ENCODE measurements around the gene CPSF3. TPM values are rescaled to one million over a fixed set of nuclear protein-coding genes. Genes with fewer than 3 reads are reported as not detected.
A peak's percentile ranks its signal among the peaks of the same experiment; 100 is the strongest.

Gene CPSF3
- total and polyA plus RNA-seq, 2 of the 13 experiments (the other 11 are each of a cell fraction or from before 2014, with no cell fraction given): 19.8 to 93.0 TPM

DNA sequence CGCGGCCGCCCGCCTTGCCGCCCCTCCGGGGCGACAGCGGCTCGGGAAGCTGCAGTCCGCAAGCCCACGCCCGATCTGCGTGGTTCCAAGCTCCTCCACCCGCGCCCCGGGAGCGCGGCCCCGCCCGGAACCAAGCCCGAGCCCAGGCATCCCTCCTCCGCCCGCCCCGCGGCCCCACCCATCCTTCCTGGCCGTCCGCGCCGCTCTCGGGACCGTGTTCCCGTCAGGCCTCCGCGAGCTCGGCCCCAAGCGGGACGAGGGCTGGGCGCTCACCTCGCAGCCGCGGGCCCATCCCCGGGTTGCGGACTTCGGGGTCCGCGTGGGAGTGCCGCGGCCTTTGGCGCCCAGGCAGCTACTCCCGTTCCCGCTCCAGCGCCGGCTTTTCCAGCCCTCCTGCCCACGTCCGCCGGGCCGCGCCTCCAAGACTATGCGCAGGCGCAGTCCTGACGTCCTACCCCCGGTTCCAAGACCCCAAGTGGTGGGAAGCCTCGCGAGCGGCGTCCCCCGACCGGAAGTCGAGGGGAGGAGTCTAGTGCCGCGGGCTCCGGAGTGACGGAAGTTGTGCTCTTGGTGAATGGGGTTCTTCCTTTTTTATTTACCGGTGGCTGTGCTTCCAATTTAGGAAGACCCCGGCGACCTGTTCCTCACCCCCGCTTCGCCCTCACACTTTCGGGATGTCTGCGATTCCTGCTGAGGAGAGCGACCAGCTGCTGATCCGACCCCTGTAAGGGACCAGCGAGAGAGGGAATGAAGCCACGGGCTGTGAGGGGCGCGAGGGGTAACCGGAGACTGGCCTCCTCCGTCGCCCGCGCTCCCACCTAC lies at the start of gene CPSF3, which contains the start of gene ITGB1BP1 (continued):
- TF ChIP-seq, protein P1, sequence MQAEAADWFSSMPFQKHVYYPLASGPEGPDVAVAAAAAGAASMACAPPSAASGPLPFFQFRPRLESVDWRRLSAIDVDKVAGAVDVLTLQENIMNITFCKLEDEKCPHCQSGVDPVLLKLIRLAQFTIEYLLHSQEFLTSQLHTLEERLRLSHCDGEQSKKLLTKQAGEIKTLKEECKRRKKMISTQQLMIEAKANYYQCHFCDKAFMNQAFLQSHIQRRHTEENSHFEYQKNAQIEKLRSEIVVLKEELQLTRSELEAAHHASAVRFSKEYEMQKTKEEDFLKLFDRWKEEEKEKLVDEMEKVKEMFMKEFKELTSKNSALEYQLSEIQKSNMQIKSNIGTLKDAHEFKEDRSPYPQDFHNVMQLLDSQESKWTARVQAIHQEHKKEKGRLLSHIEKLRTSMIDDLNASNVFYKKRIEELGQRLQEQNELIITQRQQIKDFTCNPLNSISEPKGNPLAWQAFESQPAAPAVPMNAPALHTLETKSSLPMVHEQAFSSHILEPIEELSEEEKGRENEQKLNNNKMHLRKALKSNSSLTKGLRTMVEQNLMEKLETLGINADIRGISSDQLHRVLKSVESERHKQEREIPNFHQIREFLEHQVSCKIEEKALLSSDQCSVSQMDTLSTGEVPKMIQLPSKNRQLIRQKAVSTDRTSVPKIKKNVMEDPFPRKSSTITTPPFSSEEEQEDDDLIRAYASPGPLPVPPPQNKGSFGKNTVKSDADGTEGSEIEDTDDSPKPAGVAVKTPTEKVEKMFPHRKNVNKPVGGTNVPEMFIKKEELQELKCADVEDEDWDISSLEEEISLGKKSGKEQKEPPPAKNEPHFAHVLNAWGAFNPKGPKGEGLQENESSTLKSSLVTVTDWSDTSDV (CRISPR knock-in tag; IDR thresholded peaks at IDR 0.05): peak; percentile 25; the same call in 1 of the 2 replicates
- TF ChIP-seq RBM39 (IDR thresholded peaks at IDR 0.05; ENCODE audit: low read depth, low read length, poor library complexity, severe bottlenecking) (peak; percentile 77), PRMT3 (CRISPR knock-in tag; IDR thresholded peaks at IDR 0.05; ENCODE audit: borderline replicate concordance, low read depth) (no peak), ARNT (IDR thresholded peaks at IDR 0.05) (no peak), BCL3 (CRISPR knock-in tag; IDR thresholded peaks at IDR 0.05) (peak; percentile 85), MLLT10 (CRISPR knock-in tag; IDR thresholded peaks at IDR 0.05) (no peak), TEAD3 (CRISPR knock-in tag; optimal IDR thresholded peaks at IDR 0.05; ENCODE audit: borderline replicate concordance) (peak; percentile 80), GTF3A (CRISPR knock-in tag; conservative IDR thresholded peaks at IDR 0.05) (peak; percentile 25; the same call in 1 of the 2 replicates), ATF7-NPFF (CRISPR knock-in tag; IDR thresholded peaks at IDR 0.05; ENCODE audit: low read depth) (peak; percentile 70), ZNF230 (CRISPR knock-in tag; IDR thresholded peaks at IDR 0.05) (no peak; the same call in 1 of the 2 replicates), ARID5B (CRISPR knock-in tag; IDR thresholded peaks at IDR 0.05) (peak; percentile 61; the same call in 1 of the 2 replicates), DPF2 (CRISPR knock-in tag; IDR thresholded peaks at IDR 0.05; ENCODE audit: borderline replicate concordance, low read depth) (no peak), LCORL (IDR thresholded peaks at IDR 0.05) (no peak), LCORL (CRISPR knock-in tag; IDR thresholded peaks at IDR 0.05) (no peak; the same call in 1 of the 2 replicates), NR3C1 (CRISPR knock-in tag; IDR thresholded peaks at IDR 0.05) (no peak), ZNF160 (CRISPR knock-in tag; IDR thresholded peaks at IDR 0.05) (peak; percentile 88), ATF1 (CRISPR knock-in tag; IDR thresholded peaks at IDR 0.05) (no peak), TARDBP (CRISPR knock-in tag; IDR thresholded peaks at IDR 0.05) (peak; percentile 62; the same call in 1 of the 2 replicates)
- TF ChIP-seq, protein P2, sequence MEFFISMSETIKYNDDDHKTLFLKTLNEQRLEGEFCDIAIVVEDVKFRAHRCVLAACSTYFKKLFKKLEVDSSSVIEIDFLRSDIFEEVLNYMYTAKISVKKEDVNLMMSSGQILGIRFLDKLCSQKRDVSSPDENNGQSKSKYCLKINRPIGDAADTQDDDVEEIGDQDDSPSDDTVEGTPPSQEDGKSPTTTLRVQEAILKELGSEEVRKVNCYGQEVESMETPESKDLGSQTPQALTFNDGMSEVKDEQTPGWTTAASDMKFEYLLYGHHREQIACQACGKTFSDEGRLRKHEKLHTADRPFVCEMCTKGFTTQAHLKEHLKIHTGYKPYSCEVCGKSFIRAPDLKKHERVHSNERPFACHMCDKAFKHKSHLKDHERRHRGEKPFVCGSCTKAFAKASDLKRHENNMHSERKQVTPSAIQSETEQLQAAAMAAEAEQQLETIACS (CRISPR knock-in tag; IDR thresholded peaks at IDR 0.05): peak; percentile 63; the same call in 1 of the 2 replicates
